Caki2 (cell line): ENCODE results near the gene DNMT3A. TPM values are rescaled to one million over a fixed set of nuclear protein-coding genes. Genes with fewer than 3 reads are reported as not detected.

Experiments
- DNase-seq: peaks from one replicate; pipeline ENCODE4 v3.0.0-alpha.2; 2015; ENCODE audit warnings: low read depth
- in situ Hi-C: cut with HindIII; loops from 2 replicates; pipeline ENCODE4 v1.10.0; 2016; ENCODE audit warnings: low sequenced_read_pairs, low pct_unique_long_range_greater_than_20kb, mixed read lengths
- total RNA-seq: library from RNA; depleted of rRNA; stranded (reverse); fragments of >200 nt; shearing (Covaris generic); gene quantifications from 2 replicates; pipeline ENCODE4 v1.2.3, GENCODE V29; 2014; ENCODE audit warnings: low replicate concordance

DNMT3A gene
- total RNA-seq, 1 experiment from 2014 or later: 4.9 TPM

DNA sequence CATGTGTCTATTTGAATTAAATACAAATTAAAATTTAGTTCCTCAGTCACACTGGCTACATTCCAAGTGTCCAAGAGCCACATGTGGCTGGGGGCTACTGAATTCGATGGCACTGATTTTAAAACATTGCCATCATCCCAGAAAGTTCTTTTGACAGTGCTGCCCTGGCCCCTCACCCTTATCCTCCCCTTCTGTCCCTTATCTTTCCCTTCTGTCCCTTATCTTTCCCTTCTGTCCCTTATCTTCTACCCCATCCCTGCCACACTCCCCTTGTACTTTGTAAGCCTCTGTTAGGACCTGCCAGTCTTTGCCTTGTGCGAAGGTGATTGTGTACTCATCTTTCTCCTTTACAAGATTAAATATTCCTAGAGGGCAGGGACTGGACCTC is 85.2 kb downstream of the DNMT3A start:
- in situ Hi-C loops: no loop called here
- no peak for DNase-seq

DNA sequence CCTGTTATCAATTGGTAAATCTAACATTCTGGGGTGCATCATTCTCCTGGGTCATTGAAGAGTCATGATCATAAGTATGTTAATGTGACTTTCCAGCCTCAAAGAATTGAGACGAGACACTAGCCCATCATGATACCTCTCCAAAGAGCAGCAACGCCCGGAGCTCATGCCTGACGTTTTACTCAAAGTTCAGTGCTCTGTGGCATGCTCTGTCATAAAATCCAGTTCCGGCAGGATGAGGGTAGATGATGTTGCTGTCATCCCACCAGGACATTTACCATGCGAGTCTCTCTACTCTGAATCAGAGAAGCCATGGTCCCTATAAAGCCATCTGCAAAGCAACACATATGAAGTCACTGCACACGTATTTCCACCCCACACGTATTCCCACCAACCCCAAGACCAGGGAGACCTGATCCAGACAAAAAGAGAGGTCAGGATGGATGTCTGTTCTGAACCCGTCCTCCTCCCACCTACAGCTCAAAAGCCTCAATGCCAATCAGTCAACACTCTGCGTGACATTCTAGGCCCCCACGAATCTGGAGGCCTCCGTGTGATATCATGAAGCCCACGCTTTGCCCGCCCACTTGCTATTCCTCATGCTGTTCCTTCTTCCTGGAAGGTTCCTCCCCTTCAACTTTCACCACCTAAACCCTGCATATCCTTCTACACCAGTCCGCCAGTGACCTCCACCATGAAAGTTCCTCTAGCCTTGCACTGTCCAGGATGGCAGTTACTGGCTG is 85.8 kb downstream of the DNMT3A start:
- in situ Hi-C loops: no loop called here

DNA sequence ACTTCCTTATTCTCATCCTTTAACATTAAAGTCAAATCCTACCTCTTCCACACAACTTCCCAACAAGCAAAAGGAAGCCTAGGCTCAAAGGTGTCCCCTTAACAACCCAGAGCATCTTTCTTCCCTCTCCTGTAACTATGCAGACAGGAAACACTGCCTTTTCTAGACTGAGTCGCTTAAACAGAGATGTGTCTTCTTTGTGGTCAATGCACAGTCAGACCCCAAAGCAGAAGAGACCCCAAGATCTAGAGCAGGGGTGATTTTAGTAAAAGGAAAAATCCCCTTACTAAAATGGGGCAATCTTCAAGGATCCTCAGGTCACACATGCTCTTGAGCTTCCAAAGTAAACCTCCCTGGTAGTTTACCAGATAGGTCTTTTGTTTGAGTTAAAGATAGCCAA is 86.8 kb downstream of the DNMT3A start:
- DNase-seq: no peak
- in situ Hi-C loops: no loop called here

More for the DNA sequence above, 85.8 kb downstream of the DNMT3A start:
- no peak for DNase-seq

DNA sequence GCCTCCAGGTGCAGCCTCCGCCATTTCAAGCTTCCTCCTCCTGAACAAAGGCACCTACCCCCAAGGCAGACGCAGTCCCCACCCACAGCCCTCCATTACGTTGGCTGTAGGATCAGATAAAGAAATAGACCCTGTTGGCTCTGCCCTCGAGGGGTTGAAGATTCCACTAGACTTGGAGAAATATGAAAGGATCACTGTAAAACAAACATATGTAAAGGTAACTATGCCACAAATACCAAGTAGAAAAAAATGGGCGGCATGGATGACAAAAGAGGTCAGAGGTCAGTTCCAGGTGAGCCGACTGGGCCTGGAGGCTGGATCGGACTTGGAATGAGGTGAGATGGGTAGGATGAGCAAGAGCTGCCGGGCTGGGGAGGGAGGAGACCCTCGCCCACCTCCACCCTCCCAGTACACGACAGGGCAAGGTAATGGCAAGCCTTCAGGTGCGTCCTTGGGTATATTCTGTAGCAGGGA is 88.5 kb downstream of the DNMT3A start:
- no peak for DNase-seq
- in situ Hi-C loops: no loop called here

DNA sequence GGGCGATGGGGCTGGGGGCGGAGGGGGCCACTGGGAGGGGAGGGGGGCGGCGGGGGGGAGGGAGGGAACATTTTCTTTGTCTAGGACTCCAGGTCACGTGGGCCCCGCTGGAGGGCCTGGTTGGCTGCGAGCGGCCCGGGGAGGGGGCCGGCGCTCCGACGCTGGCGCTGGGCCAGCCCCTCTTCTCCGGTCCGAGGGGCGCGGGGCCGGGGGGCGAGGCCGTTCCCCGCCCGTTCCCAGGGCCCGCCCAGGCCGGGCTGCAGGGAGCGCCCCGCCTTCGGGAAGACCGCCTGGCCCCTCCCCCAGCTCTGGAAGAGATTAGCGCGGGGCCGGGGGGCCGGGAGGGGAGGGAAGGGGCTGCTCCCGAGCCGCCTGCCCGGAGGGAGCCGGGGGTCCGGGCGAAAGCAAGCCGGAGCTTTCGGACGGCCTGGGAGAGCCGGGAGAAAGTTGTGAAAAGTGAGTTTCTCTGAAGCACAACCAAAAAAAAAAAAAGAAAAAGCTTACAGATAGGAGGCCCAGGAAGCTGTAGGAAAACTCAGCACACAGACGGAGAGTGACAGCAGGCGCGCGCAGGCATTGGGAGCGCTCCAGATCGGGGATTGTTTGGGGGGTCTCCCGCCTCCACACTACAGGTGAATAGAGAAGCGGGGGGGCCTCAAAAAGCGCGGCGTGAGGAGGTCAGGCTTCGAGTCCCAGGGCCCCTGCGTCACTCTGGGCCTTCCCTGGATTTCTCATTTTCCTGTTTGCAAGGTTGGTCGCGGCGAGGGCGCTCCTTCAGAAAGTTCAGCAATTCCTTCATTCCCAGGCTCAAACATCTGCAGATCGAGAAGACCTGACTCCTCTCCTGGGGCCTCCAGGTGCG is 89.2 kb downstream of the DNMT3A start:
- DNase-seq: no peak
- in situ Hi-C loops: no loop called here

DNA sequence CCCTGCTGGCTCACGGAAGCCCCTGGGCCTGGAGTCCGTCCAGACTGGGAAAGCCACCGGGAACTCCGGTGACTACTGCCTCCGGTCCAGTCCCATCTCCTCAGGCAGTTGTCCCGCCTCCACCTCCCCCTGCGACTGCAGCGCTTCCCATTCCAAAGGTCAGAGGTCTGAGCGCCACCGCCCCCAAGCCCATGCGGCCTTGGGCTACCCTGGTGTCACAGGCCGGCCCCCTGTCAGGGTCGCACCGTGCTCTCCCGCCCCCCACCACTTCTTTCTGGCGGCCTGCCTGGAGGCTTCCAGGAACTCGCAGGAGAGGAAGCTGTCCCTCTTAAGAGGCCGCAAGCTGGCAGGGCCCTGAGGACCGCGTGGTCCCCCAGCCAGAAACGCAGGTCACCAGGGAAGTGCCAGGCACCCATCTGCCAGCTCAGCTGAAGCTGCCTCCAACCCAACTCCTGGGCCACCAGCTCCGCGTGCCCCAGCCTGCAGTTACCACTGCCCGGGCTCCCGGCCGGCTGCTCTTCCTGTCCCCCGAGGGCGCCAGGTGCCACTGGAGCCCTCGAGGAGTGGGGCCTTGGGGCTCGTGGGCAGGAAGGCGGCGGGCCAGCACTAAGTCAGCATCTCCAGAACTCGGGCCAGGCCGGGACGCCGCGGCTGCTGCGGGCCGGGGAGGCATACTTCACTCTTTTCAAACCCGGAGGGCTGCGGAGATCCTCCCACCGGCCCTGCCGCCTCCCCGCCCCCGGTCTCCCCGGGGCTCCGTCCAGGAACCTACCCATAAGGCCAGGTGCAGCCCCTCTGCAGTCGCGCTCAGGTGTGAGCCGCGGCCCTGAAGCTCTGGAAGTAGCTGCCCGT is 90.1 kb downstream of the DNMT3A start:
- DNase-seq: no peak
- in situ Hi-C loops: no loop called here

DNA sequence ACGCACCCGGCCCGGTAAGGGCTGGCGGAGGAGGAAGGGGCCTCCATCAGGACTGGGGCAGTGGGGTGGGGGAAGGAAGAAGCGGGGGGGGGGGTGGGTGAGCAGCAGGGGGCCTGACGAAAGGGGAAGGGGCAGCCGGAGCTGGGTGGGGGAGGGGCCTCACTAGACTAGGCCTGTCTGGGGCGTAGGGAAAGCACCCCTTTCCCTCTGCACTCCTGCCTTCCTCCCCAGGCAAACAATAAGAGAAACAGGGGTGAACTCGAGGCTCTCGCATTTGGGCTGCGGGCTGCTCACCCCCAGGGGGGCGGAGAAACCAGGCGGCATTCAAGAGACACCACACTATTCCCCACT is 90.7 kb downstream of the DNMT3A start:
- in situ Hi-C loops: no loop called here

DNA sequence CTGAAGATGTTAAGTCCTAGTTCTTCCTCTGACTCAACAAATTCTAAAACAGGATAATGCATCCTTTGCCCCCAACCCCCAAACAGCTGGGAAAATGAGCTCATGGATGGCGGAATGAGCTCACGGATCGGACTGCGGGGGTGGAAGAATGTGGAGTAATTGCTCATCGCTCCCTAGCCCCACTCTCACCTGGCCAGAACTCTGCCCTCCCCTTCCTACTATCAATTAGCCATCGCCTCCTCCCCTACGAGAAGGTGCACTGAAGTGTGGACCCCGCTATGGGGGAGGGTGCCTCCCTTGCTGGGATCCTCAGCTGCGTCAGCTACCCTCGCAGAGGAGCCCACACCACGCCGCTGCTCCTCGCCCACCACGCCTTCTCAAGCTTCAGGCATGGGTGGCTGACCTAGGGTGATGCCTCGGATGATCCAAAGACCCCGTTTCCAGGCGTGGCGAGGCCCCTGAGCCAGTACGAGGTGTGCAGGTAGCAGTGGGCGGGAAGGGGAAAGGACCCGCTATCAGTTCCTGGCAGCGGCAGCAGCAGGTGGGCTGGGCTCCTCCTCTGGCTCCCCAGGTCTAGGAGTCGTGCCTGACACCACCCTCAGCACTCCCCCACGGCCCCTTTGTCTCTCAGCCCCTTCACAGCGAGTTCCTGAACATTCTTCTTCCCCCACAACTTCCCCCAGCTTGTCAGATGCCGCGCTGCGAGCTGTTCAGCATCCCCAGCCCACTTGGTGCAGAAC is 91.2 kb downstream of the DNMT3A start:
- DNase-seq: no peak

More for the DNA sequence above, 90.7 kb downstream of the DNMT3A start:
- DNase-seq: no peak

DNA sequence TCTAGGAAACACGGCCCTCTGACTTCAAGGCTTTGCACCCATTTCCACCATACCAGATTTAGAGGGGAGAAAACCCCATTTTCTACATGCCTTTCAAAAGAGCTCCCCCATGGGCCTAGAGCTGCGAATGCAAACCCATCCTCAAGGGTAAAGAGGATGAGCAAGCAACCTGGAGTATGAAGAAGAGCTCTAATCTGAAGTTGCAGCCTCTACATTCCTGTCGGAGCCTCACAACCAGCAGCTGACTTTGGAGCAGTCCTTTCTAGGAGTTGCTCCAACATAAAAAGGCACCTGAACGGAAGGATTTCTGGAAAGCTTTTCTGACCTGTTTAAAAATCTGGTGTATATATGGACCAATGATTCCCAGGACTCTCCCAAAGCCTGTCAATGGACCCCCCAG is 91.9 kb downstream of the DNMT3A start:
- no peak for DNase-seq
- in situ Hi-C loops: no loop called here

More for the DNA sequence above, 91.2 kb downstream of the DNMT3A start:
- in situ Hi-C loops: no loop called here

DNA sequence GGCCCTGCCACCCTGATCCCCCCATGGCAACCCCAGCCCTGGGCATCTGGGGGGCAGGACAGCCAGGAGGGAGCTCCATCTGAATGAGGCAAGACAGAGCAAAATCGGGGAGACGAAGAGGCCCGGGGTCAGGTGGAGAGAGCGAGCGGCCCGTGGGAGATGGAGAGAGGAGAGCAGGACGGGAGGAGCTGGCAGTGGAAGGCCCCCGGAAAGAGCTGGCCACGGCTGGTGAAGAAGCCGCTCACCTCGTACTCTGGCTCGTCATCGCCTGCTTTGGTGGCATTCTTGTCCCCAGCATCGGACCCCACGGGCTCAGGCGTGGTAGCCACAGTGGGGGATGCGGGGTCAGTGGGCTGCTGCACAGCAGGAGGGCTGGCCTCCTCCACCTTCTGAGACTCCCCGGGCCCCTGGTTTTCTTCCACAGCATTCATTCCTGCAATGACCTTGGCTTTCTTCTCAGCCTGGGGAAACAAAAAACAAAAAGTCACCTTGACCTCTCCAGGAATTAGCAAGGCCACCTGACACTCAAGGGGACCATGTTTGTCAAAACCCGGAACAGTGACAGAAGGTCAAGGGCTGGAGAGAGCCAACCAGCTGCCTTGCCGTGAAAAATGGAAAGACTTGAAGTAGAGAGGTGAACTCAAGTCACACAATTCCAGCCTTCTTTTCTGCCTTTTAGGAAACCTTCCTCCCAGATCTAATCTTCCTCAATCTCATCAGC is 93.8 kb downstream of the DNMT3A start:
- no peak for DNase-seq
- in situ Hi-C loops: no loop called here

DNA sequence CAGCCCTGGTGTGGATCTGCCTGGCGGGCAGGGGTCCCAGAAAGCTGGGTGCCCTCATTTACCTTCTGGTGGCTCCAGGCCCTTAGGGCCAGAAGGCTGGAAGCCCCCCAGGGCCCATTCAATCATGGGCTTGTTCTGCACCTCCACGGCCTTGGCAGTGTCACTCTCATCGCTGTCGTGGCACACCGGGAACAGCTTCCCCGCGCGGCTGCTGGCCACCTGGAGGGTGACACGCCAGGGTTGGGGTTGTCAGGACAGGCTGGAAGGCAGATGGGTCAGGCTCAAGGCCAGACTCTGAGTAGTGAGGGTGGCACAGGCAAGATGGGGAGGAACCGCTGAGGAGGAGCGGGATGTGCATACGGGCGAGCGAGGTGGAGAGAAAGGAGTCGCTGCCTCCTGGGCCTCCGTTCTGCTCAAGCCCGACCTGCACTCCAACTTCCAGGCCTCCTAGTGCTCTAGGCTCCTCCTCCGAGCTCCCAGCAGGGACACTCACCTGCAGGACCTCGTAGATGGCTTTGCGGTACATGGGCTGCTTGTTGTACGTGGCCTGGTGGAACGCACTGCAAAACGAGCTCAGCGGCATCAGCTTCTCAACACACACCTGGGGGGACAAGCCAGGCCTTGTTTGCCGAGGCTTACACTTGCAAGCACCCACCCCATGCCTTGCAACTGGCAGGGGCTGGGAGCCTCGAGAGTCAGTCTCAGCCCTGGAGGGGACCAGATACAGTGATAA is 95.0 kb downstream of the DNMT3A start:
- no peak for DNase-seq
- in situ Hi-C loops: no loop called here

DNA sequence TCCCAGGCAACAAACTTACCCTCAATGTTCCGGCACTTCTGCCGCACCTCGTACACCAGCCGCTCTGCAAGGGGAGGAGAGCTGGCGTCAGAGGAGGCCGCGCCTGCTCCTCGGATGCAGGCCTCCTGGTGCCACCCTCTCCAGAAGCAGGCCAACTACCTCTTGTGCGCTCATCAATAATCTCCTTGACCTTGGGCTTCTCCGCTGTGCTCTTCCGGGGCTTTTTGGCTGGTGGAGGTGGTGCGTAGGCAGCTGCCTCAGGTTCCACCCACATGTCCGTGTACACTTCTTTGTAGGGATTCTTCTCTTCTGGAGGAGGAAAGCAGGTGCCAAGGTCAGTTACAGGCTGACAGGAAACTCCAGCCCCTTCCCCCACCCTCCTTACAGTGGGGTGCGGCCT is 95.7 kb downstream of the DNMT3A start:
- no peak for DNase-seq
- in situ Hi-C loops: no loop called here

DNA sequence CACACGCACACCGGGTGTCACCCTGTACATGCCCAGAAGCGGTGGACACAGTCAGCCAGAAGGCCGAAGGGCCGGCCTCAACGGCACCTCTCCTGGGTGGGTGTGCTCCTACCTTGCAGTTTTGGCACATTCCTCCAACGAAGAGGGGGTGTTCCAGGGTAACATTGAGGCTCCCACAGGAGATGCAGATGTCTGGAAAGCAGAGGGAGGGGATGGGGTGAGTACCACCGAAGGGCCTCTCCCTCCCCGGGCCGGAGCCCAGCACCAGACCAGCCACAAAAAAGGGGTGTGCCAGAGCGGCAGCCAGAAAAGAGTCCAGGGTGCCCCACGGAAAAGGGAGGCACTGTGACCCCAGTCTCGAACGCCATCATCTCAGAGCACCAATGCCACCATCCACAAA is 96.6 kb downstream of the DNMT3A start:
- DNase-seq: no peak
- in situ Hi-C loops: no loop called here

DNA sequence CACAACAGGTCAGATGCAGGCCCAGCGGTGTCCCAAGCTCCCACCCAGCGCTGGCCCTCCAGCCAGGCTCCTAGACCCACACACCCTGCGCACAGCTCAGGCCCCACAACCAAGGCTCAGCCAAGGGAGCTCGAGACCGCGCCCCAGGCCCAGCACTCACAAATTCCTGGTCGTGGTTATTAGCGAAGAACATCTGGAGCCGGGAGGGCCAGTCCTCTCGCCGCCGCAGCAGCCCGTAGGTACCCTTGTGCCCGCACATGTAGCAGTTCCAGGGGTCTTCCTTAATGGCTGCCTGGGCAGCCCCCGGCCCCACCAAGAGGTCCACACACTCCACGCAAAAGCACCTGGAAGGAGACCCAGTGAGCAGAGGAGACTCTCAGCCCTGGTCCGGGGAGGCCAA is 97.7 kb downstream of the DNMT3A start:
- in situ Hi-C loops: no loop called here
- DNase-seq: no peak

DNA sequence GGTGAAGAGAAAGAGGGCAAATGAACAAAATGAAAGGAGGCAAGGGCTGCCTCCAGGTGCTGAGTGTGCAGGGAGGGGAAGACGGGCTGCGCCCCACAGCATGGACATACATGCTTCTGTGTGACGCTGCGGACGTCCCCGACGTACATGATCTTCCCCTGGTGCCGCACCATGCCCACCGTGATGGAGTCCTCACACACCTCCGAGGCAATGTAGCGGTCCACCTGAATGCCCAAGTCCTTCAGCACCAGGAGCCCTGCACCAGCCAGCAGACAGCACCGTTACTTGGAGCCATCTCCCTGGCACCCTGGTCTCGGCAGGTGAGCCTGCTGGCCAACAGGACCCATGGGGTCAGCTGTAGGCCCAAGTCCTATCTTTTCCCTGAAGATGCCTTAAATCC is 100.3 kb downstream of the DNMT3A start:
- in situ Hi-C loops: no loop called here
- no peak for DNase-seq

DNA sequence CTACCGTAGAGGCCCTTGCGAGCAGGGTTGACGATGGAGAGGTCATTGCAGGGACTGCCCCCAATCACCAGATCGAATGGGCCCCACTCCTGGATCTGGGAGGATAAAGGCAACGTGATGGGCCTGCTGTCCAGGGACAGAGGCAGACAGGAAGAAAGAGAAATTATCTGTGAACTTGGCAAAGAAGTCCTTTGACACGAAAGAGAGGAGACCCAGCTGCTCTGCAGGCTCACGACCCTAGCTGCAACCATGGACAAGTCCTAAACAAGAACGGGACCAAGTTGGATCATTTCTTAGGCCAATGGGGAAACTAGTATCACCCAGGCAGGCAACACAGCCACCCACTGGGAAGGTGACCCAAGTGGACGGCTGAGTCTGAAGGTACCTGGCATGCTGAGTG is 101.1 kb downstream of the DNMT3A start:
- in situ Hi-C loops: no loop called here
- no peak for DNase-seq

DNA sequence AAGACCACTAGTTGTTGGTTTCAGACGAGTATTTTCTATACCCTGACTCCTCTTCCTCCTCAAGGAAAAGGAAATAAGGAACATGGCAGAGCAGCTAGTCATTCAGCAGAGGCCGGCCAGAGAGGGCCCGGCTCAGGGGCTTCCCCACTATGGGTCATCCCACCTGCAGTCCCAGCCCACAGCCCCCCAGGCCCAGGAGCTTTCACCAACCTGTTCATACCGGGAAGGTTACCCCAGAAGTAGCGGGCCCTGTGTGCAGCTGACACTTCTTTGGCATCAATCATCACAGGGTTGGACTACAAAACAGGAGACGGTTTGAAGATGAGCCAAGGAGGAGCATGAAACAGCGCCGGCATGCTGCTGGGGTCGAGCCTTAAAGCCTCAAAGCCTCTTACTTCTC is 102.8 kb downstream of the DNMT3A start:
- in situ Hi-C loops: no loop called here
- no peak for DNase-seq
